ENCODE measurements around the gene LACC1.

LACC1 gene

GRCh38 chr13:43894438-43894837 is 14.7 kb downstream of the LACC1 start:
- DNase-seq = no peak

- no peak for DNase-seq
These were observed 16.2 kb downstream of the LACC1 start for GRCh38 chr13:43895940-43896339.

GRCh38 chr13:43905435-43906031 is 25.8 kb downstream of the LACC1 start:
- peak in 1 of 2 experiments; percentile 3 for DNase-seq

- no peak for DNase-seq
These were observed 28.7 kb downstream of the LACC1 start for GRCh38 chr13:43908156-43909126.

- DNase-seq = no peak
These were observed 31.2 kb downstream of the LACC1 start for GRCh38 chr13:43910856-43911255.

- no peak for DNase-seq
These were observed 31.6 kb downstream of the LACC1 start for GRCh38 chr13:43911278-43911677.

- DNase-seq = no peak
These were observed 32.2 kb downstream of the LACC1 start for GRCh38 chr13:43911871-43912270.

GRCh38 chr13:43915451-43915850 is 35.7 kb downstream of the LACC1 start:
- no peak for DNase-seq

- no peak for DNase-seq
These were observed 37.1 kb downstream of the LACC1 start for GRCh38 chr13:43916828-43917227.

GRCh38 chr13:43918636-43919035 is 38.9 kb downstream of the LACC1 start:
- no peak for DNase-seq

- DNase-seq = no peak
These were observed 41.4 kb downstream of the LACC1 start for GRCh38 chr13:43920965-43921674.

GRCh38 chr13:43924549-43925245 is 45.0 kb downstream of the LACC1 start:
- DNase-seq = no peak

- no peak for DNase-seq
These were observed 50.2 kb downstream of the LACC1 start for GRCh38 chr13:43929947-43930346.

- no peak for DNase-seq
These were observed 53.7 kb downstream of the LACC1 start for GRCh38 chr13:43933378-43933777.

- no peak for DNase-seq
These were observed 54.6 kb downstream of the LACC1 start for GRCh38 chr13:43934273-43934672.

GRCh38 chr13:43935878-43936277 is 56.2 kb downstream of the LACC1 start:
- no peak for DNase-seq

- DNase-seq = no peak
These were observed 56.9 kb downstream of the LACC1 start for GRCh38 chr13:43936647-43937046.

- no peak for DNase-seq
These were observed 58.1 kb downstream of the LACC1 start for GRCh38 chr13:43937839-43938238.

- no peak for DNase-seq
These were observed 58.7 kb downstream of the LACC1 start for GRCh38 chr13:43938449-43938848.

- no peak for DNase-seq
These were observed 59.4 kb downstream of the LACC1 start for GRCh38 chr13:43939086-43939485.

GRCh38 chr13:43942286-43942685 is 62.6 kb downstream of the LACC1 start:
- no peak for DNase-seq

Measured in activated CD4-positive, alpha-beta T cell treated with anti-CD3 and anti-CD28 coated beads, Interleukin-2, amount 50 U/mL, for 4 hours (primary cell).